Measurements from ENCODE around the gene ELP2. TPM values are rescaled to one million over a fixed set of nuclear protein-coding genes. Genes with fewer than 3 reads are reported as not detected.

Gene ELP2
- total and polyA plus RNA-seq, 9 of the 15 experiments (the other 6 are each of a cell fraction or from before 2014, with no cell fraction given), result 76.8 to 192 (median 140) TPM

GRCh38 chr18:36155851-36156757, 26.4 kb downstream of the ELP2 start:
- no TSS peak for BruUV-seq (replicated peaks)
- TF ChIP-seq ETS1 (conservative IDR thresholded peaks at IDR 0.05; ENCODE audit: control insufficient read depth, low read depth, low read length) (no peak), NR2C2 (CRISPR knock-in tag; IDR thresholded peaks at IDR 0.05) (no peak), NR2C2 (tag; IDR thresholded peaks at IDR 0.05) (no peak), ZNF384 (IDR thresholded peaks at IDR 0.05; ENCODE audit: low read depth, low read length) (no peak), ETV6 (IDR thresholded peaks at IDR 0.05; ENCODE audit: borderline replicate concordance in 1 of 2, low read depth in 2 of 2, low read length in 1 of 2) (no peak), ETV6 (CRISPR knock-in tag; IDR thresholded peaks at IDR 0.05; ENCODE audit: borderline replicate concordance) (no peak), HBP1 (CRISPR knock-in tag; IDR thresholded peaks at IDR 0.05) (no peak), ARID1B (IDR thresholded peaks at IDR 0.05) (no peak), SIN3A (IDR thresholded peaks at IDR 0.05; ENCODE audit: borderline replicate concordance in 2 of 2, control insufficient read depth in 1 of 2, low read depth in 2 of 2, low read length in 2 of 2) (no peak)

More at GRCh38 chr18:36155851-36156757, 26.4 kb downstream of the ELP2 start:
- in situ Hi-C loops (cut with MboI), result no loop called here
- H3K4me3 ChIP-seq, result no peak overlapping the region
- intact Hi-C loops (cut with micrococcal nuclease), result no loop called here
- H3K36me3 ChIP-seq (ENCODE audit: control insufficient read depth, insufficient read depth, low read length), result peaks cover 96% of the 10 kb centered on the region
- H3K9ac ChIP-seq (ENCODE audit: insufficient read depth in 1 of 2, low read depth in 2 of 2, low read length in 2 of 2), result no peak overlapping the region
- no peak overlapping the region for H3K27ac ChIP-seq (ENCODE audit: extremely low read depth, low read depth, low read length)
- CTCF ChIA-PET (ENCODE audit: low intra/inter-chr PET ratio), result no interaction called here
- no peaks in the 10 kb centered on the region for H3K79me2 ChIP-seq (ENCODE audit: control insufficient read depth, insufficient read depth, low read length)
- DNase-seq (ENCODE audit: extremely low read depth in 1 of 4, low spot score in 3 of 4), result no peak
- no peak overlapping the region for H2AFZ ChIP-seq (ENCODE audit: low read depth, low read length)
- H4K20me1 ChIP-seq (replicated peaks; ENCODE audit: control insufficient read depth, insufficient read depth, low read length), result no peaks in the 10 kb centered on the region
- H3K4me2 ChIP-seq (ENCODE audit: insufficient read depth, low read length), result no peak overlapping the region
- ATAC-seq, result no peak
- no peaks in the 10 kb centered on the region for H3K4me1 ChIP-seq (replicated peaks in 1 of 2; ENCODE audit: control insufficient read depth in 2 of 2, insufficient read depth in 2 of 2, low read length in 2 of 2)
- POLR2A ChIA-PET, result interaction anchor here (0.6 to 1.7 kb wide), 5 partner anchors 8 to 481 kb away, joined by 3 to 5 read pairs (median 3); no protein-coding TSS in a partner anchor
- 95% methylated on average over 7 of the region's 7 CpGs for WGBS (ENCODE audit: insufficient coverage, low coverage, missing lambda C conversion rate)
- FAIRE-seq, result no peak
- H3K9me1 ChIP-seq (ENCODE audit: control insufficient read depth, insufficient read depth, low read length), result no peaks in the 10 kb centered on the region
- no peaks in the 10 kb centered on the region for H3K9me3 ChIP-seq (replicated peaks; ENCODE audit: control insufficient read depth, insufficient read depth, low read depth, low read length)
- H3K27me3 ChIP-seq (ENCODE audit: control insufficient read depth in 2 of 2, insufficient read depth in 2 of 2, low read length in 2 of 2), result no peaks in the 10 kb centered on the region

All from K562 (cell line).